OCI-LY7 (cell line): ENCODE measurements around the gene CEACAM4. TPM values are rescaled to one million over a fixed set of nuclear protein-coding genes. Genes with fewer than 3 reads are reported as not detected.
"Not testable (repeated sequence)": the region's sequence is repeated elsewhere in the genome, so short reads cannot be mapped to it uniquely, and the experiment has no call there.

Experiments used
- BruUV-seq: library from RNA; stranded (reverse); fragments of 400-500 nt; replicated peaks from 2 replicates; lab custom pipeline; 2021; lab: Mats Ljungman, UMichigan
- CTCF ChIA-PET: fragments of 300-600 bp; sonication (Branson Sonifier 250); formaldehyde crosslinking; loops from one replicate; lab custom pipeline; 2022; ENCODE audit warnings: antibody characterized with exemption; ENCODE audit not compliant: unreplicated experiment; lab: Charles Lee
- POLR2A ChIA-PET: fragments of 300-600 bp; sonication (Branson Sonifier 250); formaldehyde crosslinking; loops from one replicate; lab custom pipeline; 2022; ENCODE audit warnings: antibody characterized with exemption; lab: Charles Lee
- DNase-seq: peaks from one replicate; pipeline ENCODE4 v3.0.0-alpha.2; 2015; ENCODE audit warnings: low spot score
- H2AFZ ChIP-seq: fragments of 200-600 bp; sonication (generic), shearing (Covaris generic); 2 replicates; pipeline ENCODE4 v1.6.1; 2014; ENCODE audit warnings: mild to moderate bottlenecking, antibody characterized with exemption, low read length, moderate library complexity
- H3K27ac ChIP-seq: fragments of 200-600 bp; sonication (generic); 2 replicates; pipeline ENCODE4 v1.5.1; 2014; ENCODE audit warnings: mixed run types, low read depth, mild to moderate bottlenecking, moderate library complexity, low read length, inconsistent platforms; ENCODE audit not compliant: poor library complexity, severe bottlenecking
- H3K36me3 ChIP-seq: fragments of 200-600 bp; sonication (generic); 2 replicates; pipeline ENCODE4 v1.6.1; 2014; ENCODE audit warnings: mild to moderate bottlenecking, antibody characterized with exemption, low read length, moderate library complexity, mixed read lengths; ENCODE audit not compliant: insufficient read depth
- H3K4me1 ChIP-seq: fragments of 200-600 bp; sonication (generic); 2 replicates; pipeline ENCODE4 v1.5.1; 2014; ENCODE audit warnings: mild to moderate bottlenecking, low read length; ENCODE audit not compliant: insufficient read depth, poor library complexity, severe bottlenecking
- H3K4me2 ChIP-seq: fragments of 200-600 bp; sonication (generic); 2 replicates; pipeline ENCODE4 v1.6.1; 2014; ENCODE audit warnings: mild to moderate bottlenecking, low read length
- H3K4me3 ChIP-seq: fragments of 200-600 bp; sonication (generic); 2 replicates; pipeline ENCODE4 v1.5.1; 2014; ENCODE audit warnings: mild to moderate bottlenecking, low read depth, low read length; ENCODE audit not compliant: poor library complexity, severe bottlenecking
- H3K79me2 ChIP-seq: fragments of 200-600 bp; sonication (generic); 2 replicates; pipeline ENCODE4 v1.6.1; 2016; ENCODE audit warnings: low read depth, mild to moderate bottlenecking, low read length, moderate library complexity, mixed read lengths; ENCODE audit not compliant: insufficient read depth
- H3K9me2 ChIP-seq: fragments of 200-600 bp; sonication (generic); 2 replicates; pipeline ENCODE4 v1.6.1; 2016; ENCODE audit warnings: mild to moderate bottlenecking, low read length, mixed read lengths; ENCODE audit not compliant: insufficient read depth
- H3K9me3 ChIP-seq: fragments of 200-600 bp; sonication (generic); 2 replicates; pipeline ENCODE4 v1.6.1; 2014; ENCODE audit warnings: mild to moderate bottlenecking, mixed run types, low read length, mixed read lengths
- H4K20me1 ChIP-seq: fragments of 200-600 bp; sonication (generic); 2 replicates; pipeline ENCODE4 v1.6.1; 2014; ENCODE audit warnings: mild to moderate bottlenecking, antibody characterized with exemption, low read length, moderate library complexity, mixed read lengths; ENCODE audit not compliant: insufficient read depth
- CTCF ChIP-seq: fragments of 200-600 bp; sonication (generic); conservative IDR thresholded peaks from 2 replicates; pipeline ENCODE4 v1.5.1; 2014; ENCODE audit warnings: mild to moderate bottlenecking, antibody characterized with exemption, low read length, moderate library complexity, mixed read lengths
- EZH2phosphoT487 ChIP-seq: fragments of 200-600 bp; sonication (generic); IDR thresholded peaks from 2 replicates; pipeline ENCODE4 v1.6.1; 2018; ENCODE audit warnings: low read depth, borderline replicate concordance, mild to moderate bottlenecking, mixed run types, antibody characterized with exemption, low read length, moderate library complexity, mixed read lengths
- intact Hi-C: fragments of 100-400 bp; cut with micrococcal nuclease; formaldehyde crosslinking; loops from one replicate; pipeline ENCODE4 v1.10.0; 2022; ENCODE audit not compliant: unreplicated experiment
- total RNA-seq, 2 experiments: library from RNA; depleted of rRNA in 1 of 2; stranded (reverse); fragments of >200 nt in 1 of 2; shearing (Covaris generic) in 1 of 2; gene quantifications; 2 replicates each; pipeline ENCODE4 v1.2.3, GENCODE V29; 2014 to 2022

CEACAM4 gene
- total RNA-seq, 2 experiments from 2014 or later = not detected

GRCh38 chr19:41668315-41668714 is 41.4 kb upstream of the CEACAM4 start:
- peaks cover 6% of the 10 kb centered on the region for H3K4me1 ChIP-seq
- H2AFZ ChIP-seq = no peak overlapping the region
- H3K79me2 ChIP-seq = no peaks in the 10 kb centered on the region
- intact Hi-C loops = no loop called here
- no peak overlapping the region for H3K4me3 ChIP-seq
- ChIA-PET POLR2A (no interaction called here), CTCF (no interaction called here)
- no peak for DNase-seq
- TF ChIP-seq CTCF (no peak), EZH2phosphoT487 (no peak)
- H3K9me3 ChIP-seq = peaks cover 8% of the 10 kb centered on the region
- no peaks in the 10 kb centered on the region for H4K20me1 ChIP-seq
- H3K36me3 ChIP-seq = no peaks in the 10 kb centered on the region
- H3K9me2 ChIP-seq = no peaks in the 10 kb centered on the region
- no peak overlapping the region for H3K4me2 ChIP-seq
- no TSS peak for BruUV-seq
- no peak overlapping the region for H3K27ac ChIP-seq

- intact Hi-C loops = no loop called here
- H3K27ac ChIP-seq = no peak overlapping the region
- no TSS peak for BruUV-seq
- no peaks in the 10 kb centered on the region for H4K20me1 ChIP-seq
- TF ChIP-seq CTCF = no peak
- no peak for TF ChIP-seq EZH2phosphoT487
- DNase-seq = no peak
- peaks cover 8% of the 10 kb centered on the region for H3K9me3 ChIP-seq
- no peak overlapping the region for H2AFZ ChIP-seq
- no peaks in the 10 kb centered on the region for H3K4me1 ChIP-seq
- no peak overlapping the region for H3K4me3 ChIP-seq
- ChIA-PET POLR2A (no interaction called here), CTCF (no interaction called here)
- no peaks in the 10 kb centered on the region for H3K79me2 ChIP-seq
- H3K36me3 ChIP-seq = no peaks in the 10 kb centered on the region
- H3K4me2 ChIP-seq = no peak overlapping the region
- H3K9me2 ChIP-seq = no peaks in the 10 kb centered on the region
These were observed 39.2 kb upstream of the CEACAM4 start for GRCh38 chr19:41666075-41666474.

- DNase-seq = no peak
- Histone ChIP-seq H3K27ac (no peak overlapping the region), H3K36me3 (no peaks in the 10 kb centered on the region), H3K4me3 (no peak overlapping the region), H2AFZ (no peak overlapping the region), H4K20me1 (no peaks in the 10 kb centered on the region), H3K4me1 (no peaks in the 10 kb centered on the region), H3K9me3 (no peaks in the 10 kb centered on the region), H3K4me2 (no peak overlapping the region), H3K79me2 (no peaks in the 10 kb centered on the region), H3K9me2 (no peaks in the 10 kb centered on the region)
- ChIA-PET CTCF (no interaction called here), POLR2A (no interaction called here)
- intact Hi-C loops = no loop called here
- no TSS peak for BruUV-seq
- TF ChIP-seq EZH2phosphoT487 (no peak), CTCF (no peak)
These were observed 30.3 kb upstream of the CEACAM4 start for GRCh38 chr19:41657157-41657556.

GRCh38 chr19:41656756-41657155 is 29.9 kb upstream of the CEACAM4 start:
- DNase-seq, H4K20me1 ChIP-seq, H3K36me3 ChIP-seq, H3K9me2 ChIP-seq, BruUV-seq, POLR2A ChIA-PET, H3K27ac ChIP-seq, CTCF ChIA-PET, H3K4me1 ChIP-seq, H2AFZ ChIP-seq, H3K79me2 ChIP-seq, H3K4me2 ChIP-seq, H3K9me3 ChIP-seq, H3K4me3 ChIP-seq, intact Hi-C loops: not testable (repeated sequence)
